Activated CD4-positive, alpha-beta T cell treated with anti-CD3 and anti-CD28 coated beads, Interleukin-10, Interleukin-2, amounts not matched to agents 100 ng/mL and 50 ng/mL, durations not matched to agents 16 hours and 8 hours (primary cell): ENCODE results near the gene LGALS14.
"Not testable (repeated sequence)": the region's sequence is repeated elsewhere in the genome, so short reads cannot be mapped to it uniquely, and the experiment has no call there.

Experiments
- DNase-seq: peaks from one replicate; pipeline ENCODE4 v3.0.0-alpha.2; 2020

LGALS14 gene

GRCh38 chr19:39696387-39696786, 7.9 kb upstream of the LGALS14 start:
- no peak for DNase-seq

DNA sequence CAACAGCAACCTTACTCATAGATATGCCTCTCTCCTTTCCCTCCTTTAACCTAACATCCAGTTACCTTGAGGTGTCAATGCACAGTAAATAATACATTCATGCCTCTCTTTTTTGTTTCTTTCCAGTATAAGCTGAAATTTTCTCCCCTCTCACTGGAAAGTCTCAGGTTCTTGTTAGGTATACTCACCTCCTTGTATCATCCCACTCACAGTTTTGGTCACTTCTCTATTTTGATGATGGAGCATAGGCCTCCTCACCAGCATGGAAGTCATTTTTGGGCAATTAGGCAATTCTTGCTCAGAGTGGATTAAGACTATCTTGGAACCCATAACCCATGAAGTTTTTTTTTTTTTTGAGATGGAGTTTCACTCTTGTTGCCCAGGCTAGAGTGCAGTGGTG, 5.7 kb upstream of the LGALS14 start:
- no peak for DNase-seq

DNA sequence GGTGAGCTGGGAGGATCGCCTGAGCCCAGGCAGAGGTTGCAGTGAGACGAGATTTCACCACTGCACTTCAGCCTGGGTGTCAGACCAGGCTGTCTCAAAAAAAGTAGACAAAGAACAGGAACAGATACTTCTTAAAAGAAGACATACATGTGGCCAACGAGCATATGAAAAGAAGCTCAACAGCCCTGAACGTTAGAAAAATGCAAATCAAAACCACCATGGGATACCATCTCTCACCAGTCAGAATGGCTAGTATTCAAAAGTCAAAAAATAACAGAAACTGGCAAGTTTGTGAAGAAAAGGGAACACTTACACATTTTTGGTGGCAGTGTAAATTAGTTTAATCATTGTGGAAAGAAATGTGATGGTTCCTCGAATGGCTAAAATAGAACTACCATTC, 3.0 kb upstream of the LGALS14 start:
- no peak for DNase-seq

DNA sequence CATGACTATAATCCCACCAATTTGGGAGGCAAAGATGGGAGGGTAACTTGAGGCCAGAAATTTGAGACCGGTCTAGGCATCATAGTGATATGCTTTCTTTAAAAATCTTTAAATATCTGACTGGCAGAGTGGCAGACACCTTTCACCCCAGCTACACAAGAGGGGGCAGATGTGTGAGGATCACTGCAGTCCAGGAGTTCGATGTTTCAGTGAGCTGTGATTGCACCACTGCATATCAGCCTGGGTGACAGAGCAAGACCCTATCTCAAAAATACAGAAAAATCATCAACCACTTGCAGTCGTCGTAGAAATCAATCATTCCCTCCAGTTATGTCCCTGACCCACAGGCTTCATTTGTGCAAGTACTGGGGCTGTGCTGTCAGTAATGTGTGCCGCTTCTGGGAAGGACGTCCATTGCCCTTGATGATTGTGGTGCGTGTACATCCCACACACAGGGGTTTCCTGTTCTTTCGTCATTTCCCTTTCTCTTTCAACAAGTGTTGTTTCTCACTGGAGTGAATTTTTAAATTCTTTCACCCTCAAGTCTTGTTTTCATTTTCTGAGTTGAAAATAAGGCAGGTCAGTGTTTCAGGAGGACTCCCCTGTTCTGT, 1.4 kb downstream of the LGALS14 start:
- DNase-seq = peak; percentile 45

GRCh38 chr19:39708594-39708993, 4.3 kb downstream of the LGALS14 start:
- no peak for DNase-seq

DNA sequence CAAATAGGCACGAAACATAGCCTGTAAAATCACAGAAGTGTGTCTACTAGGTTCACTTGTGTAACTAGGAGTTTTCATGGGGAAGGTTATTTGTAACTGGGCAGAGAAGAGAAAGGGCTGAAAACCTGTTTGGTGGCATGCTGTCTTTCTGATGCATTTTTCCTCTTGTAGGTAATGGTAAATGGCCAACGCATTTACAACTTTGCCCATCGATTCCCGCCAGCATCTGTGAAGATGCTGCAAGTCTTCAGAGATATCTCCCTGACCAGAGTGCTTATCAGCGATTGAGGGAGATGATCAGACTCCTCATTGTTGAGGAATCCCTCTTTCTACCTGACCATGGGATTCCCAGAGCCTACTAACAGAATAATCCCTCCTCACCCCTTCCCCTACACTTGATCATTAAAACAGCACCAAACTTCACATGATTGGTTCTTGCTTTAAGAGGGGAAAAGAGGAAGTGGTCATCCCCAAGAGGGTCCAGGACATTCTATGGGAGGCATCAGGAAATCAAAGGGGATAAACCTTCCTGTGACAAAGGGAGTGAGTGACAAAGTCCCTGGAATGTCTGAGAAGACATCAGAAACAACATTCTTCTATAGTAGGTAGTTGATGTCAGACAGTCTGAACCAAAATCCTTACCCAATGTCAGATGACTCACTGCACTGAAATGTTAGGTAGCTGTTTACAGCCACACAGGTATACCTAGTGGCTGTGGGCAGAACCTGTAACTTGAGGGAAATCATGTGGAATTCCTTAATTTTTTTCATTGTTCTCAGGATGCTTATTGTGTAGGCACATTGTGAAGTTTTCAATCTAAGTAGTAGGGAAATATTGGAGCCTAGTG, 5.0 kb downstream of the LGALS14 start:
- DNase-seq = no peak

- DNase-seq = peak; percentile 10
Measured at GRCh38 chr19:39710333-39710890, 6.1 kb downstream of the LGALS14 start.

DNA sequence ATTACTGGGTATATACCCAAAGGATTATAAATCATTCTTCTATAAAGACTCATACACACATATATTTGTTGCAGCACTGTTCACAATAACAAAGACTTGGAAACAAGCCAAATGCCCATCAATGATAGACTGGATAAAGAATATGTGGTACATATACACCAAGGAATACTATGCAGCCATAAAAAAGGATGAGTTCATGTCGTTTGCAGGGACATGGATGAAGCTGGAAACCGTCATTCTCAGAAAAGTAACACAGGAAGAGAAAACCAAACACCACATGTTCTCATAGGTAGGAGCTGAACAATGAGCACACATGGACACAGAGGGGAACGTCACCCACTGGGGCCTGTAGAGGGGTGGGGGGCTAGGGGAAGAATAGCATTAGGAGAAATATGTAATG, 15.9 kb downstream of the LGALS14 start:
- DNase-seq = not testable (repeated sequence)

GRCh38 chr19:39725995-39726394, 21.7 kb downstream of the LGALS14 start:
- no peak for DNase-seq

GRCh38 chr19:39727070-39727800, 23.0 kb downstream of the LGALS14 start:
- no peak for DNase-seq

- no peak for DNase-seq
Measured at GRCh38 chr19:39728040-39728439, 23.8 kb downstream of the LGALS14 start.

GRCh38 chr19:39729594-39729993, 25.3 kb downstream of the LGALS14 start:
- DNase-seq = no peak

- DNase-seq = no peak
Measured at GRCh38 chr19:39731685-39732084, 27.4 kb downstream of the LGALS14 start.

GRCh38 chr19:39733841-39734240, 29.6 kb downstream of the LGALS14 start:
- DNase-seq = no peak

- peak; percentile 15 for DNase-seq
Measured at GRCh38 chr19:39735688-39736087, 31.4 kb downstream of the LGALS14 start.

- DNase-seq = no peak
Measured at GRCh38 chr19:39736088-39736487, 31.8 kb downstream of the LGALS14 start.

DNA sequence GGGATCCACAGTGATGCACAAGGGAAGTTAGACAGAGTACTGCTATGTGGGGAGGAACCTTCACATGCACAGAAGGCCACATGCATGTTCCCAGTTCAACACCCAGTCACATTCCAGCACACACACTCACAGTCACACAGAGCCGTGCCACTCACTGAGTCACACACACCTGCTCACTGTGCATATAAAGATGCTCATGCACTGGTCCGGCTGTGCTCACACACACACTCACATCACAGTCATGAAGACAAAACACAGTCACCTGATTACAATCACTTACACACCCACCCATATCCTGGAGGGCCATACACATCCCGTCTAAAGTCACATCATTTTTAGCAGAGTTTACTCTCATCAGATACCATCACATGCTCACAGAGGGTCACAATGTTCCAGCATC, 33.1 kb downstream of the LGALS14 start:
- DNase-seq = no peak

- DNase-seq = no peak
Measured at GRCh38 chr19:39737891-39738290, 33.6 kb downstream of the LGALS14 start, which contains the start of gene CLC. Gene CLC (minus strand): TSS chr19:39738029. CDS start chr19:39737952, 77 bp downstream.

DNA sequence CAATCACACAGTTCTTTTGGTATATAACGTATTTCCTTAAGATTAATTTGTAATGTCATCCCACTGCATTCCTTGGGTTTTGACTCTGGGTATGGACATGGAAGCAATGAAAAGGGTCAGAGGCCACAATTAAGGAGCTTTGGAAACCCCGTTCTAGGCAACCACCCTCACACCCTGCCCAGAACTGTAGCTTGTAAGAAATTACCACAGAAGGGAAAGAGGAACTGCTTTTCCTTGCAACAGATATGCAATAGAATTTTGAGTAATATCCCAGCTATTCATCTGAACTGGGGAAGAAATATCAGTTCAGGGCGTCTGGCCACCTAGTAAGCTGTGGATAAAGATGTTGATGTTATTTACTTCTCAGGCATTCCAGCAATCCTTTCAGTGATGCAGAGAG, 34.5 kb downstream of the LGALS14 start:
- no peak for DNase-seq

DNA sequence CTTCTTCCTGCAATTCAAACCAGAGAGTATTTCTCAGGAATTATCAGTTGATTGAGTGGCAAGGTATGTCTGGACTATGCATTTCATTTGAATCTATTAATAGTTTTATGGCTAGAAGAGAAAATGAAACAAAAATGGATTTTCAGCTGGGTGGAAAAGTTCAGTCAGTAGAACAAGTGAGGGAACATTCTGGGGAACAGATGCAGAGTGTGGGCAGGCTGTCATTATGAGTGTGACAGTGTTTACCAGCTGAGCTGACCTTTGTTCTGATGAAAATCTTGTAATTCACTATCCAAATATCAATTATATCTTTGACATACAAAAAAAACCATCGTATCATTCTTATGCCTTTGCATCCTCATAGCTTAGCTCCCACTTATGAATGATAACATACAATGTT, 36.1 kb downstream of the LGALS14 start:
- DNase-seq = no peak

DNA sequence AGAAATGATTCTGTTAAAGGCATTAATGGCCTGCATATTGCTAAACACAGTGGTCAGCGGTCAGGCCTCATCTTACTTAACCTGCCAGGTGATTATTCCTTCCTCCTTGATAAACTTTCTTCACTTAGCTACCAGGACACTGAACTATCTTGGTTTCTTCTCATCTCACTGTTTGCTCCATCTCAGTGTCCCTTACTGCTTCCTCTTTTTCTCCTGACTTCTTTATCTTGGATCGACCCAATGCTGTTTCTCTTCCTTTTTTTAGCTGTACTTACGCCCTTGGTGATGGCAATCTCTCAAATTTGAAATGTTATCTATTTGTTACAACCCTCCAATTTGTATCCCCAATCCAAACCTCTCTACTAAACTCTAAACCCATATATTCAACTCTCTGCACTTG, 41.4 kb downstream of the LGALS14 start:
- DNase-seq = no peak

GRCh38 chr19:39746836-39747529, 42.7 kb downstream of the LGALS14 start:
- DNase-seq = no peak

- DNase-seq = no peak
Measured at GRCh38 chr19:39749981-39750380, 45.7 kb downstream of the LGALS14 start.
